Measurements from ENCODE around the gene CR1.
"Not testable (repeated sequence)": the region's sequence is repeated elsewhere in the genome, so short reads cannot be mapped to it uniquely, and the experiment has no call there.

CR1 gene

DNA sequence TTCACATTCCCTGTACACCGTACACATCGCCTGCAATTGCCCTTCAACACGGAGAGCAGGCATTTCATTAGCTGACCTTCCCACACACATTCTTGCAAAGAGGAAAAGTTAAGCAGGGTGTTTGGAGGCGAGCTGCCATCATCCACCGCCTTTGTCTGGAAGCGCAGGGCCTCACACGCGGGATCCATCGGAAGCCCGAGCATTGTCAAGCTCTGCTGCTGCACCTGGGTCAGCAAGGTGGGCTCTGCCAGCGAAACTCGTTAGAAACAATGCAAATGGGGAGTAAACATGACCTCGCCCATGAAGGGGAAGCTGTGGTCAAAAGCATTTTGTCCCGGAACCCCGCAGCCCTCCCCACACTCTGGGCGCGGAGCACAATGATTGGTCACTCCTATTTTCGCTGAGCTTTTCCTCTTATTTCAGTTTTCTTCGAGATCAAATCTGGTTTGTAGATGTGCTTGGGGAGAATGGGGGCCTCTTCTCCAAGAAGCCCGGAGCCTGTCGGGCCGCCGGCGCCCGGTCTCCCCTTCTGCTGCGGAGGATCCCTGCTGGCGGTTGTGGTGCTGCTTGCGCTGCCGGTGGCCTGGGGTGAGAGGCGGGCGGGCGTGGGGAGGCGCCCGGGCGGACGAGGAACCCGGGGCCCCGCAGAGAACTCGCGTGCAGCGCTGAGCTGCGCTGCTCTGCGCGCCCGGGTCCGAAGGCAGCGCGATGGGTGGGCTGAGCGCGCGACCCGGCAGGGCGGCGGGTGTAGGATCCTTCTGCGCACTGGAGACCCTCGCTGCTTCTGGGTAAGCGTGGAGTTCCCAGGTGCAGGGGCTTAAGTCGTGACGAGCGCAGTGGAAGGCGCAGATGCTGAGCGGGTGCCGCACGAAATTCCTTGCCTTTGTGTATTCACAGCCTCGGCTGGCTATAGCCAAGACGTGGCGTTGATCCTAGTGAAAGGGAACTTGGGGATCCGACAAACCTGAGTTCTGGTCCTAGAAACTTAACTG lies at the start of gene CR1:
Gene CR1, plus strand, starts transcription at position 357 of the 992 bp plus-strand sequence. Its CDS starts 111 bp downstream, at position 468.
- no peak for DNase-seq

DNA sequence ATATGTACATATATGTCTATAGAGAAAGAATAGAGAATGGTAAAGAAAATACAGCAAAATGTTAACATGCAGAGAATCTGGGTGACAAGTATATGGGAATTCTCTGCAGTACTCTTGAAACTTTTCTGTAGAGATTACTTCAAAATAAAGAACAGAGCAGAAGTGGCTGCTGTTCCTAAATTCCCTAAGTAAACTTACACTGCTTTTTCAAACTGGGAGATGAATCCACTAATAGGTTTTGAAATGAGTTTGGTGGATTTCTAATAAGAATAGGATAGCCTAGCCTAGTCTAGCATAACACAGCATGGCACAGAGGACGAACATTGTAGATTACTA lies 42.3 kb upstream of the CR1 start:
- DNase-seq: no peak

DNA sequence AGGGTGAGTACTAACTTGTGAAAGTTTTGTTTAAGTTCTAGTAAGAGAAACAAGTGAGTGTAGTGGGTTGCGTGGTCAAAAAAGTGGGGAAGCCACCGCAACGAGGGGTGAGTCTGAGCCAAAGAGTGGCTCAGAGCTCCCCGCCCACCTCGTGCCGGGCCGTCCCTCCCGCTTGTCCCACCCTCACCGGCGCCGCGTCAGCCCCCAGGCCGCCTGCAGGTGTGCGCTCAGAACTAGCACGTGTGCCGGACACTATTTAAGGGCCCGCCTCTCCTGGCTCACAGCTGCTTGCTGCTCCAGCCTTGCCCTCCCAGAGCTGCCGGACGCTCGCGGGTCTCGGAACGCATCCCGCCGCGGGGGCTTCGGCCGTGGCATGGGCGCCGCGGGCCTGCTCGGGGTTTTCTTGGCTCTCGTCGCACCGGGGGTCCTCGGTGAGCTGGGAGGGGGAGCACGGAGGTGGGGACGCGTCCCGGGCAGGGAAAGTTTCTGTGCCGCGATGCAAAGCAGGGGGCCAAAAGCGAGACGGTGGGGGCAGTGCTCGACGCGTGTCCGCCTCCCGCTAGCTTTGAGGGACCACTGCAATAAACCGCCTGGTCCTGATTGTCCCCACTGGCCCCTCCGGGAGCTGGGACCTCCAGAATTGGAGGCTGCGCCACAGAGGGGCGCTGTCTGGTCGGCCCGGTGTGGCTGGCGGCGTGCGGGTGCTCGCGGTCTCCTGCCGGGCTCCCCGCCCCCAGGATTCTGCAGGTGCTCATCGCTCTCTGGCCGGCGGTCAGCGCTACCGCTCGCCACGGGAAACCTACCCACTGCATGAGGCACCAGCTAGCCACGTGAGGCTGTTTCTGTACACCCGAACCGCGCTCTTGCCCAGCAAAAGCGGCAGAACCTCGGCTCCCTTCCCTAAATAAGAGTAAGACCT lies 41.7 kb upstream of the CR1 start, which contains the start of gene CR2:
Gene CR2, plus strand, starts transcription at position 283 of the 919 bp plus-strand sequence. Its CDS starts 91 bp downstream, at position 374.
- no peak for DNase-seq

DNA sequence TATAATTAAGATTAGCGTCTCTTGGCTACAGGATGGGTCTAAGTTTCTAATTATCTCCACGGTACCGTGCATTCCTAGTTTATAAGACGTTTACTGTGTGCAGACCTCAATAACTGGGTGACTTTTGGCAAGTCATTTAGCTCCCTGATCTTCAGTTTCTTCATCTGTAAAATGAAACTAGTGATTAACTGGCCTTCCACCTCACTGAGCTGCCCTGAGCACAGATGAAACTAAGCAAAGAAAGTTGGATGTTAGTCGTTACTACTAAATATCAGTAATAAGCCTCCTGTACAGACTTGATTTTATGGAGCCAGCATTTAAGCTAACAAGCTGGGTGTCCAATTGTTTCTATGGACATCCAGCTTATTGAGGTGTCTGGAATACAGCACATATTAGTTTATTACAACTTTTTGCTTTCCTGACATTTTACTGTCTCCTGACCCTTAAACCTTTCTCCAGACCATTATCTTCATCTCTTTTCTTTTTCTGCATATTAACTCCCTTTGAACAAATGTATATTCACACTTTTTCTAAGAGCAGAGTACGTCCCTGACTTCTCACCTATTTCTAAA lies 40.7 kb upstream of the CR1 start:
- no peak for DNase-seq

DNA sequence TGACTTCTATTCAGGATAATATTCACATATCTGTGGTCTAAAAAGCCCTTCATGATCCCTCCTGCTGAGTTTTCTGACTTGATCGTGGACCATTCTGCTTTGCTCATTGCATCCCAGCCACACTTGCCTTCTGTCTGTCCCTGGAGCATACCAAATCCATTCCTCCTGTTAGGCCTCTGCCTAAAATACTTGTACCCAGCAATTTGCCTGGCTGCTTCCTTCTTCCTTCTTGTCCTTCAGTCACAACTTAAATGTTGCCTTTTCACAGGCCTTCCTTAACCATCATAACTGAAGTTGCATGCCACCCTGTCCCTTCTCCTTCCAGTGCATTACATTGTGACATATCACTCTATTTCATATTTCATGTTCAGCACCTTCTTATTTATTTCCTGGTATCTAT lies 37.5 kb upstream of the CR1 start:
- DNase-seq: no peak

DNA sequence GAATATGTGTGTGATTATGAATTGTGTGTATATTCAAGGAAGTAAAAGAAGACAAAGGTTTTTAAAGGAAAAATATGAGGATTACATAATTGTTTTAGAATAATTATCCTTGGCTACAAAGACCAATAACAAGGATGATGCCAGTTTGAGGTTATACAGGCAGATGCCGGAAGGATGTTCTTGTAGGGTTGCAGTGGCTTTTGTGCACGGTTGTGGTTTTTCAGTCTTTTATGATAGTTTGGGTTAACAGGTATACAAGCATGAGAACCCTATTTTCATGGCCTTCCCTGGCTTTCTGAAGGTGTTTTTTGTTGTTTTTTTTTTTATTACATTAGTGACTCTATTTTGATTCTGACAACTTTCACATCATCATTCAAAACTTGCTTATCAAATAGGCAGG lies 36.9 kb upstream of the CR1 start:
- no peak for DNase-seq

DNA sequence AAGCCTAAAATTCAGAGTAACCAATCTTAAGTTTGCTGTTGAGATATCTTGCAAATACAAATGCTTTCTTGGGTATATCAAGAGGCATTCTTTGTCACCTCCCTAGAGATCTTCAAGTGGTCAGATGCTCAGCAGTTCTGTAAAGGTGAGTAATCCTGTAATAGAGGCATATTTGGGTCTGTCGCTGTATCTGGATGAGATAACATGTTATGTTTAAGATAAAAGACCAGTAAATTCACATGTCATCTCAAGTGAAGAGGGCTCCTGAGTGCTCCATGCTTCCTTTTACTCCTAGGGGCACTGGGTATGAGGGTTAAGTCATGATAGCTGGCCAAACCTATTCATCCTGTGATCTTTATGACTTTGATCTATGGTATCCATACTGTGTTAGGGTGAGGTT lies 34.3 kb upstream of the CR1 start:
- no peak for DNase-seq

DNA sequence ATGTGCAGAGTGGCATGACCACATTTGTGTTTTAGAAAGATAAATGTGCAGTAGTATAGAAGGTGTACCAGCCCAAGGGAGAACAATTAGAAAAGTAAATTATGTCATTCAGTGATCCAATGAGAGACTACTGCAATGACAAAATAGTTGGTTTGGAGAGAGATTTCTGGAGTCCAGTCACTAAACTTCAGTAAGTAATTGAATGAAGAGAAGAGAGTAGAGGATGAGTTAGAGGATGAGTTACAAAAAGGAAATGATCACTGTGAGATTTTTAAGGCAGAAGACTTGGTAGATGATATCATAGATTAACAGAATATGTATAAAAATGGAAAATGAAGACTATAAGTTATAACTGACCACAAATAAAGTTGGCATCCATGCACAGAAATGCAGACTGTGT lies 33.4 kb upstream of the CR1 start:
- DNase-seq: no peak

DNA sequence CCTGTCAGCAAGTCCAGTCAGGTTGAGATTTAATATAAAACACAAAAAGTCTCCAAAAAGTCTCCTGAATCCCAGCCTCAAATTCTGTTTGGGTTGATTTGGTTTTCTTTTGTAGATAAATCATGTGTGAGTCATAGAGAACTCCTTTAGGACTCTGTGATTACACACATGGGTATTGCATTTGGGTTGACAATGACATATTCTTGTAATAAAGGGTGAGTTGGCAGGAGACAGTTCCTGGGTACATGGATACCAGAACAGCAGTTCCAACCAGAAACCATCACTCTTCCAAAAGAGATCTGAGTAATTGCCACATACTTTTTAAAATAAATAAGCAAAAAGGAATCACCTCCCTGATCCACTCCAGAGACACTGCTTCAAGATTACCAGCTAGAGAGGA lies 32.9 kb upstream of the CR1 start:
- peak; percentile 24 for DNase-seq

DNA sequence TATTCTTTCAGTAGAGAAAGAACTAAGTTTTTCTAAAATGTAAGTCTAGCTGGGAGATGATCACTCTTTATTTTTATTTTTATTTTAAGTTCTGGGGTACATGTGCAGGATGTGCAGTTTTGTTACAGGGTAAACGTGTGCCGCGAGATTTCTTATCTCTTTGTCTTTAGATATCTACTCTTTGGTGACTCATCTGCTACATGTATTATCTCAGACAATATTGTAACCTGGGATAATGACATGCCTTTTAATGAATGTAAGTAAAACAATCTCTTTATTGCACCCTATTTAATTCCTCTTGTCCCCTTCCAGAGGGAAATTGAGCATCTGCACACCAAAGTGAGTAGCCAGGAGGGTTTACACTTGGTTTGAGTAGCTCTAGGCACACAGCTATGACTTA lies 32.4 kb upstream of the CR1 start:
- DNase-seq: no peak

DNA sequence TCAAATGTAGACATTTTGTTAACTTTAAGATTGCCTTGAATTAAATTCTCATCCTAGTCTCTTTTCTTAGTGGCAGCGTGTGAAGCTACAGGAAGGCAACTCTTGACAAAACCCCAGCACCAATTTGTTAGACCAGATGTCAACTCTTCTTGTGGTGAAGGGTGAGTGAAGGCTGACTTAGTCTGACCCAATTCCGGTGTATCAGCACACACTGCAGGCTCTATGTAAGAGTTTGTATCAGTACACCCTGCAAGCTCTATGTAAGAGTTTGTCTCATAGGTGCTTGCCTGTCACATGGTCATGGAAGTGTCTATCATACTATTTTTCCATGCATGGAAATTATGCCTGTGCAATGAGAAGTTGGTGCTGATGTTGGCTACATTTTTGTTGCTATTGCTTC lies 25.0 kb upstream of the CR1 start:
- no peak for DNase-seq

DNA sequence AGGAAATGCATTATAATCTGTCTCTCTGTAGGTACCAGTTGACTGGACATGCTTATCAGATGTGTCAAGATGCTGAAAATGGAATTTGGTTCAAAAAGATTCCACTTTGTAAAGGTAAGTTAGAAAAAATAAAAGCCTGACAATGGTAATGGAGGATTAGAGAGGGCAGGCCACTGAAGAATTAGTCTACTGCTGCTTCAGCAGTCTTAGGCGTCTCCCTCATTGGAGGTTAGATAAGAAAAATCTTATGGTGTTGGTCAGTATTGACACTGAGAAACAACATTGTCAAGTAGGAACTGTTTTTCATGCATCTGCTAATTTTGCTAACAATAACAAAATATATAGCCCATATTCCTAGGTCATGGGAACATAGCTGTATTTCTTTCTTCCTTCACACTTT lies 21.7 kb upstream of the CR1 start:
- no peak for DNase-seq

DNA sequence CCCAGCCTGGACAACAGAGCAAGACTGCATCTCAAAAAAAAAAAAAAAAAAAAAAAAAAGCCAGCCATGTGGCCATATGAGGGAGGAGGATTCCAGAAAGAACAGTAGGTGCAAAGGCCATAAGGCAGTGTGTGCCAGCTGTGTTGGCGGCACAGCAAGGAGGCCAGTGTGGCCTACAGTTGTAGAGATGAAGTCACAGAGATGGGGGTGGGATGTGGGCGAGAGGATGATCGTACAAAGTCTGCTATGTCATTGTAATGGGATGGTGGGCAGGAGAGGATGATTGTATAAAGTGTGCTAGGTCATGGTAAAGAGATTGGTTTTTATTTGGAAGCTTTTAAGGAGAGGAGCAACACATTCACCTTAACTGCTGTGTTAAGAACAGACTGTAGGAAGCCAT lies 9.8 kb upstream of the CR1 start:
- no peak for DNase-seq

DNA sequence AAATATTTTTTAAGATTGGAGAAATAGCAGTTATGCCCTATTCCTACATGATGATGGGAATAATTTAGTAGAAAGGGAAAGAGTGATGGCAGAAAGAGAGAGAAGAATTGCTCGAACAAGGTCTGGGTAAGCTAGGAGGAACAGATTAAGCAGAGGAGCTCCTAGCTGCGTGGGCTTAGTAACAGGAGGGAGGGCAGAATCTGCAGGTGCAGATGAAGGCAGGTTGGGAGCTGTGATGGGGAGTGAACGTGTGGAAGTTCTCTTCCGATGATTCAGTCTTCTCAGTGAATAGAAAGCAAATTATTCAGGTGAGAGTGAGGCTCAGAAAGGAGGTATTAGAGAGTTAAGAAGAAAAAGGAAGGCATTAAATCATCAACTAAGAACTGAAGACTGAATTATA lies 8.3 kb upstream of the CR1 start:
- DNase-seq: no peak

DNA sequence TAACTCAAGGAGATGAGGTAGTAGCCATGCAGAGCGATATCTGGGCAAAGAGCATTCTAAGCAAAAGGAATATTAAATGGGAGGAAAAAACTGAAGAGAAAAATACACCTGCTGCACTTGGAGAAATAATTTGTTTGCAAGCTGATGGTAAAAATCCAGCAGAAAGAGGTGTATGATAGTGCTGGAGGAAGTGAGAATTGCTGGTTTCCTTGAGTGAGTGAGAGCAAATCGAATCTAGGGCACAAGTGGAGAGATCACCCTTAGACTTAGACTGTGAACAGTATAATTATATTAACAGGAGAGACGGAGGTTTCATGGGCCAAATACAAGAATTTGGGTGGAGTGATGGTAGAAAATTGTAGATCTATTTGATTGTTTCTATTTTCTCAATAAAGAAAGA lies 2.7 kb upstream of the CR1 start:
- DNase-seq: no peak

DNA sequence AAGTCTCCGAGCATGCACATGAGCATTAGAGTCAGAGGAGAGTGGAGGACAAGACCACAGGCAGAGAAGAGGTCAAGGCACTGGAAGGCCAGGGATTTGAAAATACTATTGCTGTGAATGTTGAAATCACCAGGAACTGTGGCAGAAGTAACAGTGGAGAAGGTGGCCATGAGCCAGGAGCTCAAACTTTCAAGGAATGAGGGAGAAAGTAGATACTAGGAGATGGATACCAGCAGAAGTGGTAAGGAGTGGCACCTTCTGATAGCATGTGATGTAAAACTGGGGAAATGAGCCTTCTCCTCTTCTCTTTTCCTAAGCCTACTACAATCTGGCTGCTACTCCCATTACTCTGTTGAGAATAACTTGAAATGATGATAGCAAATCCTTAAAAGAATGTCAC lies 1.8 kb upstream of the CR1 start:
- no peak for DNase-seq

DNA sequence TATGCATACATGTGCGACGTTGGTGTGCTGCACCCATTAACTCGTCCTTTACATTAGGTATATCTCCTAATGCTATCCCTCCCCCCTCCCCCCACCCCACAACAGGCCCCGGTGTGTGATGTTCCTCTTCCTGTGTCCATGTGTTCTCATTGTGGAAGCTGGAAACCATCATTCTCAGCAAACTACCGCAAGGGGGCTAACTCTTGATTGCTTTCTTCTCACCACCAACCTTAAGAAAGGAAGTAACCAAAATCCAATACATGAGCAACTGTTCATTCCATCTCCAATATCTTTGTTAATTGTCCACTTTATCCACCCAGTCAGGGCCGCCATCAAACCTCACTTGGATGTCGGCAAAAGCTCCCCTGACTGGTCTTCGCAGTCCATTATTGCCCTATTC lies 676 bp upstream of the CR1 start:
- not testable (repeated sequence) for DNase-seq

DNA sequence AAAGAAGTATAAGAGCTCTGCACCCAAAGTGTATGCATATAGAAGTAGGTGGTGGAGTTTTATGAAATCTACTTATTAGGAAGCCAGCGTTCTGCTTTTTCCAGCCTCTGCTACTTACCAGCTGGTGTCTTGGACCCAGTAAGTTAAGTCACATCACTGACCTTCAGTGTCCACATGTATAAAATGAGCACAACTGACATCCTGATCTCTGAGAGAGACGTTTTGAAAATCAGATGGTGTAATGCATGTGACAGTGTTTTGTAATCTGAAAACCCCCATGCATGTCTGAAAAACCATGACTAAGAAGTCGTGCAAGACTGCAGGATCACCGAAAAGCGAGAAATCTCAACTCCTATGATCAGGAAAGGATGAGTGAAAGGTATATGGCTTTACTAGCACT lies 2.0 kb downstream of the CR1 start:
- DNase-seq: no peak

DNA sequence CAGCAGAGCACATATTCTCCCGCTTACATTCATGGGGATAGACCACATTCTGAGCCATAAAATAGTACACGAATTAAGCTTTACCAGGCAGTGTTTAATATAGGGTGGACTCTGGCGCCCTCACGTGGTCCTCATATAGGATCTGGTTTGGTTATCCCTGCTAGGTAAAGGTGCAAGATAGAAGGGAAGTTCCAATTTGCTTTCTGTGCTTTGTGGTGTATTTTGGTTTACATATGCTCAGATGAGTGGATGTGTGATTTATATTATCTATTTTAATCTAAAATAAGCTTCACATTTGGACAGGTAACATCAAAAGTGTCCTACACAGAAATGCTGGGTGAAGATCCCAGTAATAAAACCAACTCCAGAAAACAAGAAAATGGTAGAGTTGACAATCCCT lies 3.6 kb downstream of the CR1 start:
- DNase-seq: peak; percentile 62

DNA sequence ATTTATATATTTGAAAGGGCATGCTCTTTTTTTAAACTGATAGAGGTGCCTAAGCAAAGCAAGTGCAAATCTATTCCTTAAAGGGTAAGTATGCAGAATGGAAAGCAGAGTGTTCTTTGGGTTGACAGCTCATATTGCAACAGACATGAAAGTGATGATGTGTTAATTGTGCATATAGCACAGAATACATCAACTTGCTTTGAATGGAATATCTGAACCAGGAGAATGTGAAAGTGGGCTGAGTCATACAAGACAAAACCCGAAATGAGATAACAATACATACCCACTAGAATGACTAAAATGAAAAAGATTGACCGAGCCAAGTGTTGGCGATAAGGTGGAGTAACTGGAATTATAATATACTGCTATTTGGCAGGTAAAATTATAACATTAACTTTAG lies 4.3 kb downstream of the CR1 start:
- DNase-seq: no peak

DNA sequence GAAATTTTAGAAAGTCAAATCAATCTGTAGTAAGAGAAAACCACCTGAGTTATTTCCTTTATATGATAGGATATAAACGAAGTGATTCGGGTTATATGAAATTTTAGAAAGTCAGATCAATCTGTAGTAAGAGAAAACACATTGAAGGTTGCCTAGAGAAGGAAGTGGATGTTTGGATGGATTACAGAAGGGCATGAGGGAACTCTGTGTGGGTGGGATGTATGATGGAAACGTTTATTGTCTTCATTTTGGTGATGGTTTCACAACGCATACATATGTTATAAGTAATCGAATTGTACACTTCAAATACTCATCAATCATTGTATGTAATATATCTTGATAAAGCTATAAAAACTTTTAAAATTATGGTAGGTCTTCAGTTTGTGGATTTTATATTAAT lies 5.1 kb downstream of the CR1 start:
- DNase-seq: no peak

DNA sequence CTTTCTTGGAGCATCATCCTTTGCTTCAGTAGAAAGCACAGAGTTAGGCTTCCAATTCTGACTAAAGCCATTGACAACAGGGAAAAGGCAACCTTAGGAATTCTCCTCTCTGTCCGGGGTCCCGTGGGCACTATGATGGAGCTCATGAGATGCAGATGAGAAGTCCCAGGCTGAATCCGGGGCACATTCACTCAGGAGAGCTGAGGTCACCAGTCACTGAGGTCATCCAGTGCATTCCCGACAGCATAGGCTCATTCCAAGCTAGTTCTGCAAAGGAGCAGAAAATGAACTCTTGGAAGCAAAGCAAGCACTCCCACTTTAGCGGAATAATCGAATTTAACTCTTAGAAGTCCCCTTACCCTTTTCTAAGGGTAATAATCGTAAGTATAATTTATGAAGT lies 6.8 kb downstream of the CR1 start:
- no peak for DNase-seq

DNA sequence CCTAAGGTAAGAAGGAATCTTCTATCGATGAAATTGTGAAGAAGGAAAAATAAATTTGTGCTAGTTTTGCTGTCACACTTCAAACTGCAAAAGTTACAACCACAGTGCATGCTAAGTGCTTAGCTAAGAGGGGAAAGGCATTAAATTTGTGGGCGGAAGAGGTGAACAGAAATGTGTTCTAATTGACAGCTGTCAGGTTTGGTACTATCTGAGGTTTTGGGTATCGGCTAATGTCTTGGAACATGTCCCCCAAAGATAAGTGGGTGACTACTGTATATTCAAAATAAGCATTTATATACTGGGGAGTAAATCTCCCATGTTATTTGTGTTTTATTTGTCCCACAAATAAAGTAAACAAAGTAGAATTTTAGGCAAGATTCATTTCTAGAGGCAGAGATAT lies 8.0 kb downstream of the CR1 start:
- DNase-seq: no peak

DNA sequence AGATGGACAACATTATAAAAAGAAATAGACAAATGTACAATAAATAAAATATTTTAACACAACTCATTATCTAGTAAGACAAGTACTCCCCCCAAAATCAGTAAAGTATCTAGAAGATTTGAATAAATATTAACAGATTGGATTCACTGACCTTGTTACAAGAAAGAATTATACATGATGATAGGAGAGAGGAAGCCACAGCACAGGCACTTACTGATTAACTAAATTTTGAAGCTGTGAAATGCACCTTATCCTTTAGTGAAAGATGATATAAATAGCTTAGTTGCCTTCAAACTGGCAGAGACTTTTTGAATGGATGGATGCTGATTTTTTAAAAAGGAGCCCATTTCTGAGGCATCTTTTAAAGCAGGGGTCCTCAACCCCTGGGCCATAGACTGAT lies 8.5 kb downstream of the CR1 start:
- no peak for DNase-seq
